H1 (cell line): ENCODE data around the gene ST6GALNAC3. TPM values are rescaled to one million over a fixed set of nuclear protein-coding genes. Genes with fewer than 3 reads are reported as not detected.

Source experiments
- CTCF ChIA-PET: fragments of 300-600 bp; sonication (Branson Sonifier 250); formaldehyde crosslinking; loops from one replicate; lab custom pipeline; 2021; ENCODE audit not compliant: partially characterized antibody; lab: Charles Lee
- POLR2A ChIA-PET: fragments of 300-600 bp; sonication (Branson Sonifier 250); formaldehyde crosslinking; loops from one replicate; lab custom pipeline; 2021; ENCODE audit warnings: inconsistent platforms; ENCODE audit not compliant: partially characterized antibody; lab: Charles Lee
- DNase-seq, 2 experiments: peaks; one replicate each; pipeline versions ENCODE4 v3.0.0 to v3.0.0-alpha.2; 2010 to 2022; ENCODE audit warnings: low spot score in 2 of 2, low read depth in 1 of 2, mixed read lengths in 1 of 2
- FAIRE-seq: peaks from 2 replicates; lab custom pipeline; 2011; peaks lifted over from hg19 to GRCh38; lab: Jason Lieb, UNC
- H2AFZ ChIP-seq: 2 replicates; pipeline ENCODE4 v1.8.1; 2012; ENCODE audit warnings: low read length, inconsistent platforms
- H2AK5ac ChIP-seq: 2 replicates; pipeline ENCODE4 v1.6.1; 2013; ENCODE audit warnings: low read depth, low read length
- H2BK120ac ChIP-seq: replicated peaks from 2 replicates; pipeline ENCODE3; 2013; ENCODE audit warnings: low read depth, low read length, inconsistent platforms
- H2BK12ac ChIP-seq: 2 replicates; pipeline ENCODE4 v1.6.1; 2013; ENCODE audit warnings: low read depth, low read length
- H2BK15ac ChIP-seq: 2 replicates; pipeline ENCODE4 v1.6.1; 2013; ENCODE audit warnings: low read length
- H2BK20ac ChIP-seq: 2 replicates; pipeline ENCODE4 v1.6.1; 2013; ENCODE audit warnings: low read length
- H2BK5ac ChIP-seq: 2 replicates; pipeline ENCODE4 v1.6.1; 2013; ENCODE audit warnings: low read depth, low read length
- H3K14ac ChIP-seq: 2 replicates; pipeline ENCODE4 v1.6.1; 2013; ENCODE audit warnings: inconsistent platforms; ENCODE audit not compliant: insufficient read length
- H3K18ac ChIP-seq: 2 replicates; pipeline ENCODE4 v1.6.1; 2013; ENCODE audit warnings: low read length; ENCODE audit errors: extremely low read depth
- H3K23ac ChIP-seq: 2 replicates; pipeline ENCODE4 v1.6.1; 2013; ENCODE audit warnings: inconsistent platforms; ENCODE audit not compliant: insufficient read length
- H3K23me2 ChIP-seq: 2 replicates; pipeline ENCODE4 v1.6.1; 2013; ENCODE audit warnings: low read depth, low read length
- H3K27ac ChIP-seq: 2 replicates; pipeline ENCODE4 v1.6.1; 2011; ENCODE audit warnings: low read depth, low read length, inconsistent platforms
- H3K27me3 ChIP-seq, 4 experiments: replicated peaks in 1 of 4; 1 replicate in 1 of 4; 2 replicates in 3 of 4; pipeline versions ENCODE4 v1.6.1 to v1.8.1; 2011 to 2013; ENCODE audit warnings: low read length in 3 of 4, mild to moderate bottlenecking in 3 of 4, inconsistent platforms in 2 of 4, mixed read lengths in 2 of 4, moderate library complexity in 1 of 4; ENCODE audit not compliant: control insufficient read depth in 3 of 4, insufficient read depth in 3 of 4; ENCODE audit errors: extremely low read depth in 1 of 4
- H3K36me3 ChIP-seq, 4 experiments: 2 replicates each; pipeline versions ENCODE4 v1.6.1 to v1.8.1; 2011 to 2013; ENCODE audit warnings: mild to moderate bottlenecking in 4 of 4, low read length in 3 of 4, moderate library complexity in 2 of 4, control low read depth in 1 of 4, inconsistent platforms in 1 of 4; ENCODE audit not compliant: insufficient read depth in 4 of 4, control insufficient read depth in 2 of 4
- H3K4ac ChIP-seq: replicated peaks from 2 replicates; pipeline ENCODE3; 2013; ENCODE audit warnings: low read length, low read depth, mixed read lengths, inconsistent platforms; ENCODE audit not compliant: insufficient read length
- H3K4me1 ChIP-seq, 4 experiments: replicated peaks in 1 of 4; 1 replicate in 1 of 4; 2 replicates in 3 of 4; pipeline versions ENCODE4 v1.6.1 to v1.8.1; 2011 to 2013; ENCODE audit warnings: low read length in 3 of 4, inconsistent platforms in 2 of 4, mixed read lengths in 1 of 4; ENCODE audit not compliant: insufficient read depth in 4 of 4, control insufficient read depth in 3 of 4
- H3K4me2 ChIP-seq, 2 experiments: 2 replicates each; pipeline versions ENCODE4 v1.6.1 to v1.8.1; 2011 to 2013; ENCODE audit warnings: low read depth in 2 of 2, low read length in 2 of 2, control low read depth in 1 of 2, inconsistent platforms in 1 of 2, mild to moderate bottlenecking in 1 of 2; ENCODE audit not compliant: insufficient read depth in 1 of 2
- H3K4me3 ChIP-seq, 4 experiments: fragments of 200-600, 300-600 bp in 1 of 4; sonication (generic), shearing (Covaris generic), sonication (Bioruptor Twin) in 1 of 4; 2 replicates each; pipeline versions ENCODE4 v1.5.1 to v1.8.1; 2011 to 2016; ENCODE audit warnings: low read length in 4 of 4, low read depth in 3 of 4, control low read depth in 2 of 4, inconsistent platforms in 2 of 4, mild to moderate bottlenecking in 2 of 4, mixed read lengths in 1 of 4, moderate library complexity in 1 of 4; ENCODE audit not compliant: insufficient read depth in 2 of 4; ENCODE audit errors: extremely low read depth in 1 of 4
- H3K56ac ChIP-seq: replicated peaks from 2 replicates; pipeline ENCODE3; 2013; ENCODE audit warnings: low read depth, mild to moderate bottlenecking, mixed read lengths, low read length, inconsistent platforms; ENCODE audit not compliant: insufficient read length
- H3K79me1 ChIP-seq: 2 replicates; pipeline ENCODE4 v1.6.1; 2013; ENCODE audit warnings: low read depth, low read length, control low read depth
- H3K79me2 ChIP-seq, 2 experiments: 2 replicates each; pipeline versions ENCODE4 v1.6.1 to v1.8.1; 2012 to 2013; ENCODE audit warnings: low read length in 2 of 2, mild to moderate bottlenecking in 2 of 2, inconsistent platforms in 1 of 2; ENCODE audit not compliant: insufficient read depth in 2 of 2, control insufficient read depth in 1 of 2
- H3K9ac ChIP-seq, 4 experiments: replicated peaks in 1 of 4; 1 replicate in 1 of 4; 2 replicates in 3 of 4; pipeline versions ENCODE4 v1.6.1 to v1.8.1; 2011 to 2013; ENCODE audit warnings: low read depth in 3 of 4, low read length in 3 of 4, control low read depth in 2 of 4, mild to moderate bottlenecking in 2 of 4, moderate library complexity in 2 of 4, inconsistent platforms in 1 of 4; ENCODE audit errors: extremely low read depth in 1 of 4
- H3K9me3 ChIP-seq, 2 experiments: 2 replicates each; pipeline versions ENCODE4 v1.6.1 to v1.8.1; 2012 to 2013; ENCODE audit warnings: mild to moderate bottlenecking in 2 of 2, moderate library complexity in 2 of 2, control low read depth in 1 of 2, inconsistent platforms in 1 of 2, low read depth in 1 of 2, low read length in 1 of 2, mixed read lengths in 1 of 2; ENCODE audit not compliant: insufficient read depth in 2 of 2
- H4K20me1 ChIP-seq, 2 experiments: replicated peaks in 1 of 2; 2 replicates each; pipeline versions ENCODE3 to v1.8.1; 2011 to 2013; ENCODE audit warnings: inconsistent platforms in 2 of 2, low read length in 2 of 2, mild to moderate bottlenecking in 1 of 2; ENCODE audit not compliant: insufficient read depth in 2 of 2, control insufficient read depth in 1 of 2
- H4K5ac ChIP-seq: 2 replicates; pipeline ENCODE4 v1.6.1; 2013; ENCODE audit warnings: low read length, low read depth, mixed read lengths, inconsistent platforms; ENCODE audit not compliant: insufficient read length
- H4K8ac ChIP-seq: 2 replicates; pipeline ENCODE4 v1.8.0; 2013; ENCODE audit warnings: mild to moderate bottlenecking, moderate library complexity, low read length, inconsistent platforms; ENCODE audit not compliant: insufficient read depth; ENCODE audit errors: extremely low read depth
- H4K91ac ChIP-seq: replicated peaks from 2 replicates; pipeline ENCODE3; 2013; ENCODE audit warnings: low read length, mixed read lengths, inconsistent platforms; ENCODE audit not compliant: insufficient read length
- BRCA1 ChIP-seq: IDR thresholded peaks from 2 replicates; pipeline ENCODE4 v1.6.1; 2012; ENCODE audit warnings: low read depth, low read length, improper control_type of control experiment
- CBX8 ChIP-seq: fragments of 300-800, 300-1000 bp; sonication (generic); IDR thresholded peaks from 2 replicates; pipeline ENCODE4 v1.7.1; 2016; ENCODE audit warnings: low read depth, low read length, borderline replicate concordance
- EZH2 ChIP-seq: fragments of 200-600 bp; sonication (generic); IDR thresholded peaks from 2 replicates; pipeline ENCODE4 v1.7.1; 2012; ENCODE audit warnings: low read depth, mild to moderate bottlenecking, moderate library complexity, low read length, inconsistent platforms; ENCODE audit not compliant: severe bottlenecking
- FOSL1 ChIP-seq: IDR thresholded peaks from 2 replicates; pipeline ENCODE4 v1.6.1; 2011; ENCODE audit warnings: mild to moderate bottlenecking, low read depth, low read length, moderate library complexity; ENCODE audit not compliant: insufficient read depth
- KDM1A ChIP-seq: fragments of 200-600, 300-600 bp; sonication (generic); IDR thresholded peaks from 2 replicates; pipeline ENCODE4 v1.7.1; 2016; ENCODE audit warnings: mild to moderate bottlenecking, low read length, borderline replicate concordance
- MAX ChIP-seq: IDR thresholded peaks from 2 replicates; pipeline ENCODE4 v1.6.1; 2012; ENCODE audit warnings: inconsistent platforms
- POU5F1 ChIP-seq: IDR thresholded peaks from 2 replicates; pipeline ENCODE4 v1.6.1; 2011; ENCODE audit warnings: low read depth, mild to moderate bottlenecking, low read length, moderate library complexity
- RBBP5 ChIP-seq: IDR thresholded peaks from 2 replicates; pipeline ENCODE4 v1.7.1; 2012; ENCODE audit warnings: low read depth, mild to moderate bottlenecking, inconsistent platforms, low read length, moderate library complexity, borderline replicate concordance
- SIX5 ChIP-seq: IDR thresholded peaks from 2 replicates; pipeline ENCODE4 v1.6.1; 2011; ENCODE audit warnings: mild to moderate bottlenecking, low read depth, low read length
- SRF ChIP-seq: IDR thresholded peaks from 2 replicates; pipeline ENCODE4 v1.6.1; 2011; ENCODE audit warnings: mild to moderate bottlenecking, low read depth, low read length, moderate library complexity
- TBP ChIP-seq: IDR thresholded peaks from 2 replicates; pipeline ENCODE4 v1.6.1; 2011; ENCODE audit warnings: low read depth, low read length, improper control_type of control experiment
- USF2 ChIP-seq: IDR thresholded peaks from 2 replicates; pipeline ENCODE4 v1.6.1; 2011; ENCODE audit warnings: low read length, improper control_type of control experiment
- YY1 ChIP-seq: IDR thresholded peaks from 2 replicates; pipeline ENCODE4 v1.6.1; 2011; ENCODE audit warnings: low read depth, mild to moderate bottlenecking, low read length
- ZNF274 ChIP-seq: IDR thresholded peaks from 2 replicates; pipeline ENCODE4 v1.7.0; 2012; ENCODE audit warnings: low read length, borderline replicate concordance; ENCODE audit errors: extremely low read depth
- WGBS, 2 experiments: shearing (Covaris generic) in 1 of 2; methylation state at CpG; one replicate each; pipeline versions ENCODE4 v1.1.6 to v1.1.7; 2013 to 2015; ENCODE audit warnings: low lambda C conversion rate in 2 of 2, mixed read lengths in 2 of 2, inconsistent platforms in 1 of 2, low coverage in 1 of 2, missing lambda C conversion rate in 1 of 2; ENCODE audit not compliant: insufficient replicate concordance in 2 of 2, insufficient coverage in 1 of 2, insufficient read length in 1 of 2; ENCODE audit errors: extremely low coverage in 1 of 2, missing lambda C conversion rate in 1 of 2; 5-methylcytosine and 5-hydroxymethylcytosine counted together
- polyA plus RNA-seq, 7 experiments: library from polyadenylated mRNA; depleted of rRNA in 3 of 7; stranded (reverse) in 5 of 7; unstranded in 2 of 7; fragments of >200 nt in 5 of 7; fragments of 200-250 nt in 2 of 7; gene quantifications; 1 replicate in 5 of 7; 2 replicates in 1 of 7; 4 replicates in 1 of 7; pipeline versions ENCODE4 v1.2.1 to v1.2.3, GENCODE V29; 2011 to 2013; ENCODE audit warnings: missing spikeins in 2 of 7, mixed read lengths in 2 of 7
- total RNA-seq: library from RNA; stranded (reverse); fragmentation: NEBNext Ultra II Directional; extraction: Animal tissue kit (Norgen Biotek cat#: 25700); gene quantifications from 2 replicates; pipeline ENCODE4 v1.2.1, GENCODE V29; 2021

ST6GALNAC3 gene
- total and polyA plus RNA-seq, 2 of the 8 experiments (the other 6 are each of a cell fraction or from before 2014, with no cell fraction given): 4.9 to 19.0 TPM

DNA sequence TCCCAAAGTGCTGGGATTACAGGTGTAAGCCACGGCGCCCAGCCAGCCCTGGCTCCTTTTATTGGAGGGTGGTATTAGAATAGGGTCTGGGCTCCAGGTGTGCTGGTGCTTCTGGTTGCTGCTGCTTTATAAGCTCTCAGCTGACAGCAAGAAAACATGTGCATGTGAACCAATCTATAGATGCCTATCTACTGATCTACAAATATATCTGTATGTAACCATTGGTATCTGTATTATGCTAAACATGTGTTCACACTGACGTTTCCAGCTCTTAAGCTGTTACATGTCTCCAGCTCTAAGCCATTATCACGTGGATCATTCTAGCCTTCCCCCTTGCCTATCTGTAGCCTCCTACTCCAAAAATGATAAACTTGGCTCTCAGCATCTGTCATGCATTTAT lies 82.4 kb downstream of the ST6GALNAC3 start:
- Histone ChIP-seq H4K5ac (no peak overlapping the region), H3K4me3 (no peak overlapping the region), H2BK15ac (no peak overlapping the region), H2BK120ac (no peak overlapping the region), H3K36me3 (no peaks in the 10 kb centered on the region), H2BK20ac (no peak overlapping the region), H2BK5ac (no peak overlapping the region), H2AFZ (no peak overlapping the region), H3K9me3 (no peaks in the 10 kb centered on the region), H3K4me1 (peaks cover 3 to 4% (median 3%) of the 10 kb centered on the region in 4 experiments; a peak in 6 of 7 replicates), H3K23me2 (no peaks in the 10 kb centered on the region), H3K27me3 (no peaks in the 10 kb centered on the region), H2AK5ac (no peak overlapping the region), H4K91ac (no peak overlapping the region), H3K23ac (no peak overlapping the region), H3K56ac (no peak overlapping the region), H4K20me1 (no peaks in the 10 kb centered on the region), H4K8ac (no peak overlapping the region), H2BK12ac (no peak overlapping the region), H3K4me2 (no peak overlapping the region), H3K27ac (no peak overlapping the region), H3K14ac (no peak overlapping the region), H3K9ac (no peak overlapping the region), H3K79me2 (no peaks in the 10 kb centered on the region; a peak in 2 of 4 replicates), H3K79me1 (no peaks in the 10 kb centered on the region), H3K18ac (no peak overlapping the region), H3K4ac (no peak overlapping the region)
- DNase-seq (no peak), FAIRE-seq (no peak)
- 92% methylated on average over 4 of the region's 4 CpGs; no CpG with 5 or more reads in 1 of the 2 experiments for WGBS, 2 experiments
- ChIA-PET CTCF (interaction anchor here (0.6 kb wide), 1 partner anchor 28 kb away, joined by 4 read pairs; no protein-coding TSS in a partner anchor), POLR2A (no interaction called here)
- TF ChIP-seq YY1 (no peak), RBBP5 (no peak), KDM1A (no peak), TBP (no peak), FOSL1 (no peak), CBX8 (no peak), USF2 (no peak), SIX5 (no peak), ZNF274 (no peak), POU5F1 (no peak), SRF (no peak), MAX (no peak), BRCA1 (no peak), EZH2 (no peak)
